Epithelial cell of proximal tubule (primary cell): ENCODE measurements around the gene ENOX1. TPM values are rescaled to one million over a fixed set of nuclear protein-coding genes. Genes with fewer than 3 reads are reported as not detected.

Experiments
- DNase-seq: peaks from one replicate; pipeline ENCODE4 v3.0.0-alpha.2; 2011; ENCODE audit warnings: low read depth
- H3K4me3 ChIP-seq: 2 replicates; pipeline ENCODE4 v1.5.1; 2011; ENCODE audit warnings: low read depth, mild to moderate bottlenecking, low read length
- total RNA-seq: library from RNA; depleted of rRNA; stranded (reverse); fragments of >200 nt; gene quantifications from 2 replicates; pipeline ENCODE4 v1.2.3, GENCODE V29; 2015
- TF ChIP-seq, protein P1 (sequence below): conservative IDR thresholded peaks from 2 replicates; pipeline ENCODE4 v1.5.1; 2012; ENCODE audit warnings: low read depth, mild to moderate bottlenecking, low read length

Gene ENOX1
- total RNA-seq, 1 donor from 2014 or later: 0.17 TPM

- DNase-seq: no peak
- TF ChIP-seq, protein P1, sequence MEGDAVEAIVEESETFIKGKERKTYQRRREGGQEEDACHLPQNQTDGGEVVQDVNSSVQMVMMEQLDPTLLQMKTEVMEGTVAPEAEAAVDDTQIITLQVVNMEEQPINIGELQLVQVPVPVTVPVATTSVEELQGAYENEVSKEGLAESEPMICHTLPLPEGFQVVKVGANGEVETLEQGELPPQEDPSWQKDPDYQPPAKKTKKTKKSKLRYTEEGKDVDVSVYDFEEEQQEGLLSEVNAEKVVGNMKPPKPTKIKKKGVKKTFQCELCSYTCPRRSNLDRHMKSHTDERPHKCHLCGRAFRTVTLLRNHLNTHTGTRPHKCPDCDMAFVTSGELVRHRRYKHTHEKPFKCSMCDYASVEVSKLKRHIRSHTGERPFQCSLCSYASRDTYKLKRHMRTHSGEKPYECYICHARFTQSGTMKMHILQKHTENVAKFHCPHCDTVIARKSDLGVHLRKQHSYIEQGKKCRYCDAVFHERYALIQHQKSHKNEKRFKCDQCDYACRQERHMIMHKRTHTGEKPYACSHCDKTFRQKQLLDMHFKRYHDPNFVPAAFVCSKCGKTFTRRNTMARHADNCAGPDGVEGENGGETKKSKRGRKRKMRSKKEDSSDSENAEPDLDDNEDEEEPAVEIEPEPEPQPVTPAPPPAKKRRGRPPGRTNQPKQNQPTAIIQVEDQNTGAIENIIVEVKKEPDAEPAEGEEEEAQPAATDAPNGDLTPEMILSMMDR: no peak
Observed at GRCh38 chr13:43529796-43530195, 257.0 kb downstream of the ENOX1 start.

GRCh38 chr13:43528992-43529391, 257.8 kb downstream of the ENOX1 start:
- no peak for DNase-seq
- H3K4me3 ChIP-seq: no peak overlapping the region
- TF ChIP-seq, protein P1: no peak

More at GRCh38 chr13:43529796-43530195, 257.0 kb downstream of the ENOX1 start:
- H3K4me3 ChIP-seq: no peak overlapping the region

- TF ChIP-seq, protein P1: no peak
- no peak for DNase-seq
- H3K4me3 ChIP-seq: no peak overlapping the region
Observed at GRCh38 chr13:43522788-43523187, 264.0 kb downstream of the ENOX1 start.

- no peak for DNase-seq
- TF ChIP-seq, protein P1: no peak
- no peak overlapping the region for H3K4me3 ChIP-seq
Observed at GRCh38 chr13:43520351-43520750, 266.4 kb downstream of the ENOX1 start.

DNA sequence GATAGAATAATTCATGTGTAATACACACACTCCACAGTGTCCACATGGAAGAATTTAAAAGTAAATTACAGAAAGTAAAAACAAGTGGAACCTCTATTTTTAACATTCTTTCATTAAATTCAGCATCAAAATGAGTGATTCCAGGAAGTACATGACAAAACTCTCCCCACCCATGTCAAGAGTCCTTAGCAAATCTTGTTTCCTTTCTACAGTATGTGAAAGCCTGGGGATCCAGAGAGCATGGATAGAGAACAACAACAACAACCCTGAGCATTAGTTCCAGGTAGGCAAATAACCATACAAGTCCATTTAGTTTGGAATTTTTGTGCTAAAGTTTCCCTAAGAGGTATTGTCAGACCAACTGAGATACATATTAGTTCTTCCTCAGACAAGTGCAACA, 267.9 kb downstream of the ENOX1 start:
- no peak for DNase-seq
- TF ChIP-seq, protein P1: no peak
- H3K4me3 ChIP-seq: no peak overlapping the region

- H3K4me3 ChIP-seq: no peak overlapping the region
- no peak for DNase-seq
Observed at GRCh38 chr13:43516401-43516833, 270.4 kb downstream of the ENOX1 start.

GRCh38 chr13:43515531-43515930, 271.2 kb downstream of the ENOX1 start:
- no peak overlapping the region for H3K4me3 ChIP-seq
- DNase-seq: no peak
- TF ChIP-seq, protein P1: no peak

More at GRCh38 chr13:43516401-43516833, 270.4 kb downstream of the ENOX1 start:
- TF ChIP-seq, protein P1: no peak
